Measurements from ENCODE around the gene SLC17A9.

The SLC17A9 gene

GRCh38 chr20:62968378-62969178 lies 16.1 kb downstream of the SLC17A9 start:
- no peak for DNase-seq (ENCODE audit: low spot score)

GRCh38 chr20:62969179-62969760 lies 16.8 kb downstream of the SLC17A9 start:
- DNase-seq (ENCODE audit: low spot score) = no peak

- DNase-seq (ENCODE audit: low spot score) = no peak
These were observed 17.4 kb downstream of the SLC17A9 start for GRCh38 chr20:62969939-62970306.

GRCh38 chr20:62970307-62971210 lies 18.1 kb downstream of the SLC17A9 start:
- DNase-seq (ENCODE audit: low spot score) = no peak

- no peak for DNase-seq (ENCODE audit: low spot score)
These were observed 18.9 kb downstream of the SLC17A9 start for GRCh38 chr20:62971211-62971949.

GRCh38 chr20:62971950-62972844 lies 19.7 kb downstream of the SLC17A9 start:
- peak; percentile 95 for DNase-seq (ENCODE audit: low spot score)

- no peak for DNase-seq (ENCODE audit: low spot score)
These were observed 20.6 kb downstream of the SLC17A9 start for GRCh38 chr20:62972845-62973745.

- DNase-seq (ENCODE audit: low spot score) = no peak
These were observed 22.8 kb downstream of the SLC17A9 start for GRCh38 chr20:62975251-62975760.

- DNase-seq (ENCODE audit: low spot score) = no peak
These were observed 23.5 kb downstream of the SLC17A9 start for GRCh38 chr20:62975812-62976508.

- no peak for DNase-seq (ENCODE audit: low spot score)
These were observed 24.4 kb downstream of the SLC17A9 start for GRCh38 chr20:62976886-62977285.

GRCh38 chr20:62977613-62978560 lies 25.4 kb downstream of the SLC17A9 start:
- DNase-seq (ENCODE audit: low spot score) = no peak

GRCh38 chr20:62978561-62978943 lies 26.0 kb downstream of the SLC17A9 start:
- no peak for DNase-seq (ENCODE audit: low spot score)

- DNase-seq (ENCODE audit: low spot score) = no peak
These were observed 26.8 kb downstream of the SLC17A9 start for GRCh38 chr20:62979310-62979709.

- DNase-seq (ENCODE audit: low spot score) = no peak
These were observed 27.4 kb downstream of the SLC17A9 start for GRCh38 chr20:62979876-62980373.

- DNase-seq (ENCODE audit: low spot score) = no peak
These were observed 28.0 kb downstream of the SLC17A9 start for GRCh38 chr20:62980380-62980960.

- DNase-seq (ENCODE audit: low spot score) = peak; percentile 65
These were observed 28.5 kb downstream of the SLC17A9 start for GRCh38 chr20:62980970-62981369.
